Measurements from ENCODE around the gene FBXO24.

DNA sequence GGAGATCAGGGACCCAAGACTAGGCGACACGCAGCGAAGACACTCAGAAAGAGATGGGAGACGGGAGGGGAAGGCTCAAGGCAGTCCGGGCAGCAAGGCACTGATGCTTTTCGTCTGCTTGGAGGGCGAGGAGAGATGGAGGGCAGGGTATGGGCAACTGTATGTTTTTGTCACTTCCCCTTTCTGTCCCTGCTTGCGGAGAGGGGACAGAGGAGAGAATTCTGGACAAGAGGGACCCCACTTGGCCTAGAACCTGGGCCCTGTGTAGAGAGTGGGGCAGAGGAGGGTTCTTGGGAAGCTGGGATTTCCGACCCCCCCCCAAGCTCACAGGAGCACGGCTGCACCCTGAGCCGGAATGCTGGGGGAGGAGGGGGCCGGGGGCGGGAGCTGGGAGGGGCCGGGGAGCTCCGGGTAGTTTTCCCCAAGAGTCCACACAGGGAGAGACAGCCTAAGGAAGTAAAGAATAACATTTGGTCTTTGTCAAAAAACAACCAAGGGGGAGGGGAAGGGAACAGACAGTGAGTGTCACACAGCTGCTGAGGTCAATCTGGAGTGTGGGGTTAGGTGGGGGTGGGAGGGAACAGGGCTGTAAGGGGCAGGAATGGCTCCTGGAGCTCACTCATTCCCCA lies 2.0 kb upstream of the FBXO24 start:
- TF ChIP-seq, protein P1, sequence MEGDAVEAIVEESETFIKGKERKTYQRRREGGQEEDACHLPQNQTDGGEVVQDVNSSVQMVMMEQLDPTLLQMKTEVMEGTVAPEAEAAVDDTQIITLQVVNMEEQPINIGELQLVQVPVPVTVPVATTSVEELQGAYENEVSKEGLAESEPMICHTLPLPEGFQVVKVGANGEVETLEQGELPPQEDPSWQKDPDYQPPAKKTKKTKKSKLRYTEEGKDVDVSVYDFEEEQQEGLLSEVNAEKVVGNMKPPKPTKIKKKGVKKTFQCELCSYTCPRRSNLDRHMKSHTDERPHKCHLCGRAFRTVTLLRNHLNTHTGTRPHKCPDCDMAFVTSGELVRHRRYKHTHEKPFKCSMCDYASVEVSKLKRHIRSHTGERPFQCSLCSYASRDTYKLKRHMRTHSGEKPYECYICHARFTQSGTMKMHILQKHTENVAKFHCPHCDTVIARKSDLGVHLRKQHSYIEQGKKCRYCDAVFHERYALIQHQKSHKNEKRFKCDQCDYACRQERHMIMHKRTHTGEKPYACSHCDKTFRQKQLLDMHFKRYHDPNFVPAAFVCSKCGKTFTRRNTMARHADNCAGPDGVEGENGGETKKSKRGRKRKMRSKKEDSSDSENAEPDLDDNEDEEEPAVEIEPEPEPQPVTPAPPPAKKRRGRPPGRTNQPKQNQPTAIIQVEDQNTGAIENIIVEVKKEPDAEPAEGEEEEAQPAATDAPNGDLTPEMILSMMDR (conservative IDR thresholded peaks at IDR 0.05; ENCODE audit: low read depth, low read length) = no peak
- TF ChIP-seq MAFK (IDR thresholded peaks at IDR 0.05; ENCODE audit: low read depth, low read length) (no peak), FOS (IDR thresholded peaks at IDR 0.05; ENCODE audit: low read depth, low read length) (no peak), CHD1 (IDR thresholded peaks at IDR 0.05; ENCODE audit: low read depth, low read length) (no peak), SMC3 (IDR thresholded peaks at IDR 0.05; ENCODE audit: low read depth, low read length) (no peak), POLR2A (IDR thresholded peaks at IDR 0.05; ENCODE audit: low read depth, low read length) (no peak), MXI1 (IDR thresholded peaks at IDR 0.05; ENCODE audit: borderline replicate concordance, low read depth, low read length) (no peak)

Measured in IMR-90 (cell line).